GM19463 (cell line): ENCODE data around the gene MCM3AP.
"Not testable (repeated sequence)": the region's sequence is repeated elsewhere in the genome, so short reads cannot be mapped to it uniquely, and the experiment has no call there.

ENCODE experiments used
- ATAC-seq: cut with Tn5 transposase; IDR thresholded peaks from one replicate; pipeline ENCODE4 v1.9.1; 2021; ENCODE audit warnings: mild to moderate bottlenecking, moderate library complexity; ENCODE audit not compliant: unreplicated experiment

MCM3AP gene

DNA sequence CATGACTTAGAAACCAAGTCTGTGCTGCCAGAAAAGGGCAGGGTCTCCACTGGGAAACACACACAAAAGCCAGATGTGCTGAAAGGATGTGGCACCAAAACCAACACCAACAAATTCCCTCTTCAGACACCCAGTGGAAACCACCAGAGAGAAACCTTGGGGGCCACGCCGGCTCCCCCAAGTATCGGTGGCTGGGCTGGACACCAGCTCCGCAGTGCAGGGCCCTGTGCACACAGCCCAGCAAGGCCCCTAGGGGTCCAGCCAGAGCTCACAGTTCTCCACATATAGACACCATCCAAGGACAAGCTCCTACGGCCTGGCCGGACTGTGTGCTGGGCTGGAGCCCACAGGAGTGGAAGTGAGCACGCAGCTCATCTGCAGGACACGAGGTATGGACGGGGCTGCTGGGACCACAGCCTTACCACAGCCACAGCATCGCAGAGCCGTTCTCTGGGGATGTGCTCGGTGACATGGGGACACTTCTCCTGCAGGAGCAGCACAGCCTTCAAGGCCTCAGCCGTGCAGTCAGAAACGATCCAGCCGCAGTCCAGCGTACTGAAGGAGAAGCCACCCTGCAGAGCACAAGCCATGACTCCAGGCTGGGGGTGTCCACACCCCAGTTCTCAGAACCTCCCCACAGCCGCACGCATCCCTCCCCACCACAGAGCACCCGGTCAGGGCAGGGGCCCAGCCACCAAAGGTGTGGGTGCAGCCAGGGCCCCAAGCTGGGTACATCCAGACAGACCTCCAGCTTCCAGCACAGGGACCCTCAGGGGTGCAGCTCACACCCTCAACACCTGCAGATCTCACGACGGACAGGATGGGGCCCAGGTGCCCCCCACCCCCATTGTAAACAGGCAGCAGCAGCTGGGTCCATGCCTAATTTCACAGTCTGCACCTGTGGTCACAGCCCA, 78.1 kb downstream of the MCM3AP start:
- ATAC-seq: no peak

GRCh38 chr21:46206163-46207005, 79.0 kb downstream of the MCM3AP start:
- ATAC-seq: no peak

- ATAC-seq: no peak
Observed at GRCh38 chr21:46205766-46206162, 79.6 kb downstream of the MCM3AP start.

- ATAC-seq: no peak
Observed at GRCh38 chr21:46205166-46205565, 80.2 kb downstream of the MCM3AP start.

DNA sequence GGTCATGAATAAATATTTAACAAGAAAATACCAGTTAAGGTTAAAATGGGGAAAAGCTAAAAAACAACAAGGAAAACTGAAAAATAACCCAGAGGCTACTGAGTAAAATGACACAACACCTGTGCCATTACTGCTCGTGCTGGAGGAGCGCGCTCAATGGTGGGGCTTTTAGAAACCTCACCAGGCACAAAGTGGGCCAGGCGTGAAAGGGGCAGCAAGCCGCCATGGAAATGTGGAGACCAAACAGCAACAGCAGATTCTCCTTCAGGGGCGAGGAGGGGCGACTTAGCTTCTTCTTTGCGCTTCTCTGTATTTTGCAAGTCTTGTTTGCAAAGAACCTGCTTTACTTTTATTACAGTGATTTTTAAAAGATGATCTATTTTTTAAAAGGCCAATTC, 82.2 kb downstream of the MCM3AP start:
- no peak for ATAC-seq

DNA sequence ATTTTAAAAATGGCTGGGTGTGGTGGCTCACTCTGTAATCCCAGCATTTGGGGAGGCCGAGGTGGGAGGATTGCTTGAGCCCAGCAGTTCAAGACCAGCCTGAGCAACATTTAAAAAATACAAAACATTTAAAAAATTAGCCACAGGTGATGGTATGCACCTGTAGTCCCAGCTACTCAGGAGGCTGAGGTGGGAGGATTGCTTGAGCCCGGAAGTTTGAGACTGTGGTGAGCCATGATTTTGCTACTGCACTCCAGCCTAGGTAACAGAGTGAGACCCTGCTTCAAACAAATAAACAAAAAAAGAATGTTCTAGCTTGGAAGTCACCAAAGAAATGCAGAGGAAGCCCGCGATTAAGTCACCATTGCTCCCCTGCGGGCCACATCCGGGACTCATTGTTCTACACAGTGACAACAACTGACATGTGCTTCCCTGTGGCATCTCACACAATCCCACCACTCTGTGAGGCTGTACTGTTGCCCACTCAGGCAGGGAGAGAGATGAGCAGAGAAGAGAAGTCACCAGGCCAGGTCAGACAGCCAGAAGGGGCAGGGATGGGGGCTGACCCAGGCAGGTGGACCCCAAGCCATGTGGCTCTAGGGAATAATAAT, 82.7 kb downstream of the MCM3AP start:
- no peak for ATAC-seq

GRCh38 chr21:46200877-46201803, 84.3 kb downstream of the MCM3AP start:
- ATAC-seq: not testable (repeated sequence)

- ATAC-seq: no peak
Observed at GRCh38 chr21:46199436-46200373, 85.7 kb downstream of the MCM3AP start.

DNA sequence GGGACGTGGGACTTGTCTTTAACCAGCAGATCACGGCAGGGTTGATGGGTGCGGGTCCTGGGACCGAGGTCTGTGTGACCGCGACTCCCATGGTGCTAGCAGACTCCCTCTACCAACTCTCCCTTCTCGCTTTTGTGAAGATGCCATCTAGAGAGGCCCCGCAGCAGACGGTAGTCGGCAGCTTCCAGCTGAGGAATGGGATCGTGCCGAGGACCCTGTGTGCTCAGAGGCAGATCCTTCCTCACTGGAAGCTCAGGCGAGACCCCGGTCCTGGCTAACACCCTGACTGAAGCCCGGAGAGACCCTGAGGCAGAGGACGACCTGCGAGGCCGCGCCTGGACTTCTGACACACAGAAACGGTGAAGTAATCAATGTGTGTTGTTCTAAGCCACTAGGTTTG, 88.7 kb downstream of the MCM3AP start:
- ATAC-seq: no peak

GRCh38 chr21:46195595-46196195, 89.7 kb downstream of the MCM3AP start:
- no peak for ATAC-seq

GRCh38 chr21:46194374-46195334, 90.8 kb downstream of the MCM3AP start:
- ATAC-seq: no peak

- no peak for ATAC-seq
Observed at GRCh38 chr21:46193829-46194373, 91.5 kb downstream of the MCM3AP start.

DNA sequence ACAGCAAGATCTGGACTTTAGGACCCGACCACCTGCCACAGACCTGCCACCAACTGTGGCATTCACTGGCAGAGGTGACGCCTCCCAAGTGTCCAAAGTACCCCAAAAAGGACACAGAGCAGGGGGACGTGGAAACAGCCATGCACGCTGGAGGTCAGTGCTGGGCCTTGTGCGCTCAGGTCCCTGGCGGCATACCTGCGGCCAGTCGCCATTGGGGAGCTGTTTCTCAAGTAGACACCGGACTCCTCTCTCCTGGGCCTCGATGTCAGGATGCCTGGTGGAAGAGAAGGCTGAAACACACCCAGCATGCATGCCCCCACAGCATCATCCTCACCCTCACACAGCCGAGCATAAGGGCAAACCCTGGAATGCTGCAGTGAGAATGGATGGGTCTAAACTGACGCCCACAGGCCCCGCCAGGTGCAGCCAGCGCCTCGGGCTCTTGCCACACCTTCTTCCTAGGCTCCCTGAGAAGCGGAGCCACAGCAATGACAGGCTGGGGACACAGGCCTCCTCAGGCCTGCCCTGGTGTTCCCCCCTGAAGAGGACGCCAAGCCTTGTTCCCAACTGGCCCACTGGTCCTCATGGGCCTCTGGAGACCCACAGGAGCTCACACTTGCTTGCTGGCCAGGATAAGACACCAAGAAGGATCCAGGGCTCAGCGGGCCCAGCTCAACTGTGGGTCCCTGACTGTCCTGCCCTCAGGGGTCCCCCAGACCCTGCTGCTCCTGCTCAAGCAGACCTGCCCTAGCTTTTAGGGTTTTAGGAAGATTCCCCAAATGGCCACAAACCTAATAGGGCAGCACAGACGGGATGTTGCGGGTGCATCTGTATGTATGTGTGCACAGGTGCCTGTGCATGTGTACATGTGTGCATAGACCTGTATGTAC, 93.5 kb downstream of the MCM3AP start:
- no peak for ATAC-seq

DNA sequence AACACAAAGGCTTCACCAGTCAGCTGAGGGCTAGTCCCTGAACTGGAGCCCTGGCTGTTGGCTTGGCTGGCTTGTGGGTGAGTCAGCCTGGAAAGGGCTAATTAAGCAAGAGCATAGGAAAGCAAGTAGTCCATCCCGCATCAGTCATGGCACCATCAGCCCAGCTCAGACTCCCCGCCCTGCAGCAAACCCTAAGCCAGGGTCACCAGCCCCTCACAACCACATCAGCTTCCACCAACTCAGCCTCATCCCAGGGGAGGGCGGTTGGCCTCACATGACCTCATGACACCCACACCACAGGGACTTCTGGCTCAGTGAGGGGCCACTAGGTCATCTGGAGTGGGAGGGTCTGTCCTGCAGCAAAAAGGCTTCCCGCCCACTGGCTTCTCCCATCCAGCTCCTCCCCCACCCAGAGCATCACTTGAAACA, 94.1 kb downstream of the MCM3AP start:
- no peak for ATAC-seq

- ATAC-seq: no peak
Observed at GRCh38 chr21:46190491-46191131, 94.8 kb downstream of the MCM3AP start.

GRCh38 chr21:46189959-46190490, 95.4 kb downstream of the MCM3AP start:
- ATAC-seq: no peak
